HG02571 (cell line): ENCODE results near the gene ACTG2.

ENCODE experiments used
- ATAC-seq: cut with Tn5 transposase; IDR thresholded peaks from one replicate; pipeline ENCODE4 v1.9.1; 2021; ENCODE audit warnings: mild to moderate bottlenecking, moderate library complexity; ENCODE audit not compliant: unreplicated experiment

Gene ACTG2

DNA sequence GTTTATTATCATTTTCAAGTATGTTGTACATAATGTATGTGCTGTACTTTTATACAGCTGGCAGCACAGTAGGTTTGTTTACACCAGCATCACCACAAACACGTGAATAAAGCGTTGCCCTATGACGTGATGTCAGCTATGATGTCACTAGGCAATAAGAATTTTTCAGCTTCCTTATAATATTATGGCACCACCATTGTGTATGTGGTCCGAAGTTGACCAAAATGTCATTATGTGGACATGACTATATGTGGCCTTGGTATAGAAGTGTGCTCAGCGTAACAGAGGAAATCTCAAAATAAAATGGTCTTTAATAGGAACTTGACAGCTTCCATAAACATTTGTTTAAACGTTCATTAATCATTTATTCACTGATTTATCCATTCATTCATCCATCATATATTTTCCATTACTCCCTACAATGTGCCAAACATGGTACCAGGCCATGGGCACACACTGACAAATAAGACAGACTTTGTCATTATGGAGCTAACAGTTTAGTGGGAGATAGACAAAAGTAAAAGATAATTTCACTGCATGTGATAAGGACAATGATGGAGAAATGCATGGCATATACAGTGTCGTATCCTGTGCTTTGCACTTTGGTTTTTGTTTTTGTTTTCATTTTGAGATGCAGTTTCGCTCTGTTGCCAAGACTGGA, 18.9 kb downstream of the ACTG2 start:
- no peak for ATAC-seq

DNA sequence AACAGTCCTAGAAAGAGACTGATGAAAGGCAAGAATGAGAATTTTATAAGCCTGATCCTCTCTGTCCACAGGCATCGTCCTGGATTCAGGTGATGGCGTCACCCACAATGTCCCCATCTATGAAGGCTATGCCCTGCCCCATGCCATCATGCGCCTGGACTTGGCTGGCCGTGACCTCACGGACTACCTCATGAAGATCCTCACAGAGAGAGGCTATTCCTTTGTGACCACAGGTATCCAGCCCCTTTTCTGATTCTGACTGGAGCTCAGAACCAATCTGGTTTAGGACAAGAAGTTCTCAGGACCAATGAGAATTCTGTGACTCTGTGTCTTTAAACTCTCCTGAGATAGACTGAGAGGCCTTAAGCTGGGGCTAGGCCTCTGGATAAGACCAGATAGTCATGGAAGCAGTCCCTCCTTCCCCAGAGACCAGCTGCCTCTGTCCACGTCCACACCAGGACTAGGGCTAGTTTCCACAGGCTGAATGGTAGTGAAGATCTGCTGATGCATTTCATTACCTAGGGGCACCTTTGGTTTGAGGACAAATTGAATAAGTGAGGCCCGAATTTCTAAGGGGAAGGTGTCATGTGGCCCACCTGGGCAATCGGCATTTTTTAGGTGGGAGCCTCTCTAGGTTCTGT, 20.7 kb downstream of the ACTG2 start:
- ATAC-seq = no peak

- ATAC-seq = no peak
These were observed 21.9 kb downstream of the ACTG2 start for GRCh38 chr2:73914667-73915066.

- no peak for ATAC-seq
These were observed 22.7 kb downstream of the ACTG2 start for GRCh38 chr2:73915437-73915993.

DNA sequence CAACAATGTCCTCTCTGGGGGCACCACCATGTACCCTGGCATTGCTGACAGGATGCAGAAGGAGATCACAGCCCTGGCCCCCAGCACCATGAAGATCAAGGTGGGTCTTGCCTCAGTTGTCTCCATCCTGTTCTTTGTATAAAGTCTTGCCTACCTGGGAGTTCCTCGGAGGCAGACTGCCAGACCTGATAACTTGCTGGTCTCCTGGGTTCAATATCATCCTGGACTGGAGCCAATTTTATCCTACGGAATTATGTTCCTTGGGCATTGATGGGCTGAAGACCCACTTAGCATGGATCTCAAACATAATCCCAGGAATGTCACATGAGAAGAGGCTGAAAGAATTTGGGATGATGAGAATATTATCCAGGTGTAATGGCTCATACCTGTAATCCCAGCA, 23.9 kb downstream of the ACTG2 start:
- ATAC-seq = no peak

DNA sequence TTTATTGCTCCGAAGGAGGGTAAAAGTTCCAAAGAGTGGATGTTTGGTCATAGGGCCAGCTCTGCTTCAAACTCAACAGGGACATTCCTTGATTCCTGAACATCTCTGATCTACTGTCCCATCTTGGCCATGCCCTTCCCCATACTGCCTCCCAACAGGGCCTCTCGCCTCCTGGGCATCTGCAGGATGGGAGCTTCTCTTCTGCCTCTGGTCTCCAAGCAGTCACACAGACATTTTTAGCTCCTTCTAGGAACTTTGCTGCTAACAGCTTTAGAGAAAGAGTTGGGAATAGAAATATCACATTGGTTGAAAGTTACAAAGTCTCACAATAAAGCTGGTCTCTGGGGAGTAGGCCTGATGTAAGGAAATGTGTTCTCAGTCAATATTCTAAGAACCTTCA, 24.5 kb downstream of the ACTG2 start:
- no peak for ATAC-seq

DNA sequence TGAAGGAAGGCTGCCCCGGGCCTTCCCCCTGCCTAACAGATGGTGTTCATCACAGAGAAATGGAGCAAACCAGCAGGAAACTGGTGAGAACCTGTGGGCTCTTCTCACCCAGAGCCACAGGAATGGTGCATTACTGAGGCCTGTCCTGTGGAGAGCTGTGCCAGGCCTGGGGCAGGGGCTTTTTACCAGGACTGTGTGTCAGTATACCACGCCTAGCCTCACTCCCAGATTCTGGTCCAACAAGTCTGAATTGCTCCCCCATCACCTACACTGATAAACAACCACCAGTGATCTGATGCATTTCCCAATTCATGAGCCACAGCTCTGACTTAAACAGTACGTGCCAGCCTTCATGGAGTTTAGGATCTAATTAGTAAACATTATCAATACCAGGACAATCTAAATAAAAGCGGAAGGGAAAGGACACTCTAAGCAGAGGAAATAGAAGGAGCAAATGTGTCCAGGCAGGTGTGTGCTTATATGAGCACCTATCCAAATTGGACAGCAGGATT, 24.9 kb downstream of the ACTG2 start:
- ATAC-seq = no peak

- ATAC-seq = no peak
These were observed 26.0 kb downstream of the ACTG2 start for GRCh38 chr2:73918856-73919255.

DNA sequence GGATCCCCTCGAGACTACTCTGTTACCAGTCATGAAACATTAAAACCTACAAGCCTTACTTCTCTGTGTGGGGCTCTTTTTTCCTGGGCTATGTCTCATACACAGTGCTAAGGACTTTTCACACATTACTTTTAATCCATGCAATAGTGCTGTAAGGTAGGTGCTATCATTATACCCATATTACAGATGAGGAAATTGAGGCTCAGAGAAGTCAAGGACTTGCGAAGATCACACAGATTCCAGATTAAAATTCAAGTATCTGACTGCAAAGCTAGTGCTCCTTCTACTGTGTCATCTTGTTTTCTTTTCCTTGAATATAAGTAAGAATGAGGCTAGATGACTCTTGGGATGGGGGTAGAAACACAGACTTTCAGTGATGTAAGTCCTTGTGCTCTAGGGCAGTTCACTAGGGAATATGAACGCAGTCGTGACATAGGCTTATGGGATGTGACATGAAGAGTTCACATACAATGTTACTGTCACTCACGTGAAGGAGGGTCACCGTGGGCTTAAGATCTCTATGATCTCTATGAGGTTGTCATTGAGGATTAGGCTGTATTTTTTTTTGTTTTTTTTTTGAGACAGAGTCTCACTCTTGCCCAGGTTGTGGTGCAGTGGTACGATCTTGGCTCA, 26.9 kb downstream of the ACTG2 start:
- ATAC-seq = no peak

GRCh38 chr2:73920577-73921545, 28.1 kb downstream of the ACTG2 start:
- ATAC-seq = no peak

DNA sequence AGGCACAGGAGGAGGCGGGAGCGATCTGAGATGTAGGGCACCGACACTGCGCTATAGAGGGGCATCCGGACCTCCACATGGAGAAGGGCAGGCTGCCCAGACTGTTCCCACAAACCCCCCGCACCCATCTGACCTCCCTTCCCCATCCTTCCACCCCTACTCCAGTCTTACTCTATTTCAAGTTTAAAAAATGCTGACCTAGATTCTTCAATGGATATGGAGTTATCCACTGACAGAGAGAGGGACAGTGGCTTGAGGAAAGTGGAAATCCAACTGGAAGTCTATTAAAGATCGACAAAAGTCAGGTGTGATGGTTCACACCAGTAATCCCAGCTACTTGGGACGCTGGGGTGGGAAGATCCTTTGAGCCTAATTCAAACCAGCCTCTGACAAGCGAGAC, 28.8 kb downstream of the ACTG2 start:
- ATAC-seq = no peak

- no peak for ATAC-seq
These were observed 29.9 kb downstream of the ACTG2 start for GRCh38 chr2:73922681-73923080.

DNA sequence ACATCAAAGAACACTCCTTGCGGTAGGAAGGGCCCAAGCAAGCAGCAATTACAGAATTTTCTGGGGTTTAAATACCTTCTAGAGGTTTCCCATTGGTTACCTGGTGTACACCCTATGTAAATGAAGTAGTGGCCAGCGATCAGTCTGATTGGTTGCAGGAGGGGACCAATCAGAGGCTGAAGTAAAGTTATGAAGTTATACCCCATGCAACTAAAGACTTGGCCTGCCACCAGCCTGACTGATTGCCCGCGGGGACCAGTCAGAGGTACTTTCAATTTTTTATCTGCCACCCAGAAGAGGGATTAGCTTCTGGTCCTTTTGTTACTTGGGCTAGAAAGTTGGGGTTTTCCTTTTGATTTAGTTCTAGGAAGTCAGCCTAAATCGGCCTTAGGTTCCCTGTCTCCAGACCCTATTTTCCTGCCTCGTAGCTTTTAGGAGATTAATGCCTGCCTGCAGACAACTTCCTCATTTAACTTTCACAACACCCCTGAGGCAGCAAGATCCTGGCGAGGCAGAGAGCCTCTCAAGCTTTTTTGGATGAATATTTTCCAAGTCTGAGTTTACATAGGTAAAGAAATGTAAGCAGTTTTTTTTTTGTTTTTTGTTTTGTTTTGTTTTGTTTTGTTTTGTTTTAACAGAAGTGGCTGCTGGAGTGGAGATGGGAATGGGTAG, 32.4 kb downstream of the ACTG2 start:
- ATAC-seq = no peak

DNA sequence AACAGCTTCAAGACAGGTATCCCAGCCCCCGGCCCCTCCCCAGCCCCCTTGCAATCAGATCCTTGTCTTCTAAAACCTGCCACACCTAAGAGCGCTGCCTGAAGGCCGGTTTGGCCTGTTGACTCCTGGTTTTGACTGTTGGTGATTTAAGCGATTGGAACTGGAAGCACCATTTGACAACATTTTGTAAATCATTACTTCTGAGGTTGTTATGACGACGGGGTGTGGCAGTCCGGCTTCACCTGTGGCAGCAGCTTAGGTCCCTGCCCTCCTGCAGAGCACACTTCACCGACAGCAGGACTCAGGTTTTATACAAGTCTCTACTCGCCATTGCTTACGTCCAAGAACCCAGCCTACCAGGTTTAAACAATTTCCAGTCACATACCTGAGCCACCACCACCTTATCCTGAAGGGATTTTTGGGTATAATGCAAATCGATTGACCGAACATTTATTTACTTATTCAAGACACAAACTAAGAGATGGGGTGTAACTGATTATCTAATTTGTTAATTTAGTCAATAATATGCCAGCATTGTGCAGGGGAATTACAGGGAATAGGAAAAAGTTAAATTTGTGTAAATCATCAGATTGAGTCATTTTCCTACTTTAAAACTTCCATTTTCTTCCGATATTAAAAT, 33.2 kb downstream of the ACTG2 start:
- ATAC-seq = no peak

GRCh38 chr2:73926493-73927327, 33.9 kb downstream of the ACTG2 start, which contains the start of gene DGUOK:
DGUOK (plus strand) TSS chr2:73926880; CDS start chr2:73926911, 31 bp downstream.
- peak; percentile 99 for ATAC-seq

GRCh38 chr2:73927344-73927743, 34.5 kb downstream of the ACTG2 start:
- ATAC-seq = no peak

DNA sequence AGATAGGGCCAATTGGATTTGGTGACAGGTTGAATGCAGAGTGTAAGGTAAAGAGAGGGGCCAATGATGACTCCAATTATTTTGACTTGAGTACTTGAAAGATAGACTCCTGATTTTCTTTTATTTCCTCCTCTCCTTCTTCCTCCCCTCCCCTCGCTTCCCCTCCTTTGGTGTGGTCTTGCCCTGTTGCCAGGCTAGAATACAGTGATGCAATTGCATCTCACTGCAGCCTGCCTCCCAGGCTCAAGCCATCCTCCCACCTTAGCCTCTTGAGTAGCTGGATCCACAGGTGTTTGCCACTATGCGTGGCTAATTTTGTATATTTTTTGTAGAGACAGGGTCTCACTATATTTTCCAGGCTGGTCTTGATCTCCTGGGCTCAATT, 36.1 kb downstream of the ACTG2 start:
- ATAC-seq = no peak

DNA sequence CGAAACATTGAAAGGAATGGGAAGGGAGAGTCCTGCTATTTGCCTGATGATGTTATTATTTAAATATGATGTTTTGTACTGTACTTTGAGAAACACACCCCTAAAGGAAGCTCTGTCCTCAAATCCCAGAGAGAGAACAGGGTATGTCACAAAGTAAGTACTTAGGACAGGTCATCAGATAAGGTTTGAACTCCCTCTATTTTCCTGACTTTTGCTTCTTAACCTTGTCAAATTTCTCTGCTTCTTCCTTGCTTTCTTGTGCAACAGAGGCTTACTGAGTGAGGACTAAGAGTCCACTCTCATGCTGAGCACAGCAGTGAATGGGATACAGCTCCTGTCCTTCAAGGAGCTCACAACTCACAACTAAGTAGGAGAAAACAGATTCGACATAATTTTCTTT, 37.6 kb downstream of the ACTG2 start:
- no peak for ATAC-seq
